Mucosa of stomach (tissue), 1 donor: ENCODE data around the gene TNK2.

ENCODE experiments used
- H3K27me3 ChIP-seq: one replicate; pipeline ENCODE4 v1.7.0; 2013; ENCODE audit warnings: mild to moderate bottlenecking, low read length; ENCODE audit not compliant: control insufficient read depth, insufficient read depth
- H3K36me3 ChIP-seq: one replicate; pipeline ENCODE4 v1.7.0; 2013; ENCODE audit warnings: low read length; ENCODE audit not compliant: control insufficient read depth, insufficient read depth
- H3K4me1 ChIP-seq: one replicate; pipeline ENCODE4 v1.7.0; 2013; ENCODE audit warnings: mild to moderate bottlenecking, low read length; ENCODE audit not compliant: control insufficient read depth, insufficient read depth
- H3K4me3 ChIP-seq: one replicate; pipeline ENCODE4 v1.7.0; 2013; ENCODE audit warnings: low read length
- H3K9ac ChIP-seq: one replicate; pipeline ENCODE4 v1.7.0; 2013; ENCODE audit warnings: mild to moderate bottlenecking, low read length, moderate library complexity
- H3K9me3 ChIP-seq: one replicate; pipeline ENCODE4 v1.7.0; 2013; ENCODE audit warnings: mild to moderate bottlenecking, low read length, moderate library complexity; ENCODE audit not compliant: control insufficient read depth
- donor health status: Pancreatic carcinoma.

Gene TNK2

GRCh38 chr3:195885036-195885891 is 23.1 kb downstream of the TNK2 start:
- Histone ChIP-seq H3K4me1 (peaks cover 16% of the 10 kb centered on the region), H3K27me3 (no peaks in the 10 kb centered on the region), H3K9ac (no peak overlapping the region), H3K4me3 (no peak overlapping the region), H3K9me3 (no peaks in the 10 kb centered on the region), H3K36me3 (no peaks in the 10 kb centered on the region)

DNA sequence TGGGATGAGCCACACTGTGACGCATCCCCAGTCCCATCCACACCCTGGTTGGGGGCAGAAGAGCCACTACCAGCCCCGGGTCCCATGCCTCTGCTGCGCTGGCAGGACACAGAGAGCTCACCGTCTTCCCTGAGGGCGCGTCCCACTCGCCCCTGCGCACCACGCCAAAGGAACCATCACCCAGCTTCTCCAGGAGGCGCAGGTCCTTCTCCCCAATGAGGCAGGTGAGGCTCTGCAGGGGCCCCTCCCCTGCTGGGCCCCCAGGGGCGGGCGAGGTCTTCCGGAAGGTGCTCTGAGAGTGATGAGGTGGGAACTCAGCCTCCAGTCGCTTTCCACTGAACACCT is 23.7 kb downstream of the TNK2 start:
- H3K9ac ChIP-seq = no peak overlapping the region
- no peaks in the 10 kb centered on the region for H3K36me3 ChIP-seq
- H3K9me3 ChIP-seq = no peaks in the 10 kb centered on the region
- H3K27me3 ChIP-seq = no peaks in the 10 kb centered on the region
- no peak overlapping the region for H3K4me3 ChIP-seq
- H3K4me1 ChIP-seq = peaks cover 16% of the 10 kb centered on the region

- Histone ChIP-seq H3K4me3 (no peak overlapping the region), H3K36me3 (no peaks in the 10 kb centered on the region), H3K9ac (no peak overlapping the region), H3K27me3 (no peaks in the 10 kb centered on the region), H3K9me3 (no peaks in the 10 kb centered on the region), H3K4me1 (peaks cover 20% of the 10 kb centered on the region)
Observed at GRCh38 chr3:195883801-195884200, 24.6 kb downstream of the TNK2 start.

DNA sequence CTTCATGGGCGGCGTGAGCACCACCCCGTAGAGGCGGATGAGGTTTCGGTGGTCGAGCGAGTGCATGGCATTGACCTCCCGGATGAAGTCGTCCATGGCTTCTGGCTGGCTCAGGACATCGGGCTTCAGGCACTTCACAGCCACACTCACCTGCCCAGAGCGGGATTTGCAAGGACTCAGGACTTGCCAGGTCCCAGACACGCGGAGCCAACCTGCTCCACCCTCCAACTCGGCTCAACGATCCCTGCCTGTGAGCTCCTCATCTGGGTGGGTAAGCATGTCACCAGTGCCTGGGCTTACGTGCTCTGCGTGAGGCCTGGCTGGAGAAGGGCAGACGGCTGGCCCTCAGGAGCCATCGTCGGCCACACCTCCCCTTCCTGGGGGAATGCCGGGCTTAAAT is 25.2 kb downstream of the TNK2 start:
- no peaks in the 10 kb centered on the region for H3K27me3 ChIP-seq
- no peaks in the 10 kb centered on the region for H3K9me3 ChIP-seq
- H3K4me1 ChIP-seq = peaks cover 27% of the 10 kb centered on the region
- H3K36me3 ChIP-seq = peaks cover 3% of the 10 kb centered on the region
- H3K4me3 ChIP-seq = no peak overlapping the region
- H3K9ac ChIP-seq = no peak overlapping the region

DNA sequence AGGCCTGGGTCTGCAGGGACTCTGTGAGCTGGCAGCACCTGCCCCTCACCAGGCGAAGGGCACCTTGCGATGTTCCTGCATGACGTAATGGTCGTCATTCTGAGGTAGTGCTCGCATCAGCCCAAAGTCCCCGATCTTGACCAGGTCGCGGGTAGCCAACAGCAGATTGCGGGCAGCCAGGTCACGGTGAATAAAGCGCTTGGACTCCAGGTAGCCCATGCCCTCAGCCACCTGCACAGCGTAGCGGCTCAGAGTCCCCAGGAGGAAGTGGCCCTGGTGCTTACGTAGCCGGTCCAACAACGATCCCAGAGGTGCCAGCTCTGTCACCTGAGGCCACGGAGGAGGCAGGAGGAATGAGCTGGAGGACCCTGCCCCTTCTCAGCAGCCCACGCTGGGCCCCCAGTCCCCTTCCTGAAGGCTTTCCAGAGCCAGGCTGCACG is 26.3 kb downstream of the TNK2 start:
- H3K27me3 ChIP-seq = no peaks in the 10 kb centered on the region
- H3K36me3 ChIP-seq = peaks cover 5% of the 10 kb centered on the region
- peaks cover 37% of the 10 kb centered on the region for H3K4me1 ChIP-seq
- no peak overlapping the region for H3K9ac ChIP-seq
- no peaks in the 10 kb centered on the region for H3K9me3 ChIP-seq
- H3K4me3 ChIP-seq = no peak overlapping the region

DNA sequence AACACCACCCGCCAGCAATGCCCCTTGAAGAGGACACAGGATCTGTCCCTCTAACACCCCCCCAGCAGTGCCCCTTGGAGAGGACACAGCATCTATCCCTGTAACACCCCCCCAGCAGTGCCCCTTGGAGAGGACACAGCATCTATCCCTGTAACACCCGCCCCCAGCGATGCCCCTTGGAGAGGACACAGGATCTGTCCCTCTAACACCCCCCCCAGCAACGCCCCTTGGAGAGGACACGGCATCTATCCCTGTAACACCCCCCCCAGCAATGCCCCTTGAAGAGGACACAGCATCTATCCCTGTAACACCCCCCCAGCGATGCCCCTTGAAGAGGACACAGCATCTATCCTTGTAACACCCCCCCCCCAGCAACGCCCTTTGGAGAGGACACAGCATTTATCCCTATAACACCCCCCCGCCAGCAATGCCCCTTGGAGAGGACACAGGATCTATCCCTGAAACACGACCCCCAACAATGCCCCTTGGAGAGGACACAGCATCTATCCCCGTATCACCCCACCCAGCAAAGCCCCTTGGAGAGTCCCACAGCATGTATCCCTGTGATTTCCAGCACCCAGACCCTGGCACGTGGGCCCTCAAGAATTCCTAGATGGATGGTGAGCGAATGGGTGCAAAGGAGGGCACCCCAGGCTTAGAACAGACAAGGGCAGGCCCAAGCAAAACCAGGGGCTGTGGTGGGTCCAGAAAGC is 26.9 kb downstream of the TNK2 start:
- H3K4me1 ChIP-seq = peaks cover 43% of the 10 kb centered on the region
- H3K9me3 ChIP-seq = no peaks in the 10 kb centered on the region
- H3K9ac ChIP-seq = no peak overlapping the region
- H3K27me3 ChIP-seq = no peaks in the 10 kb centered on the region
- no peak overlapping the region for H3K4me3 ChIP-seq
- peaks cover 5% of the 10 kb centered on the region for H3K36me3 ChIP-seq

- Histone ChIP-seq H3K9me3 (no peaks in the 10 kb centered on the region), H3K4me1 (peaks cover 44% of the 10 kb centered on the region), H3K9ac (no peak overlapping the region), H3K36me3 (peaks cover 5% of the 10 kb centered on the region), H3K4me3 (no peak overlapping the region), H3K27me3 (no peaks in the 10 kb centered on the region)
Observed at GRCh38 chr3:195880037-195880431, 28.3 kb downstream of the TNK2 start.

- no peaks in the 10 kb centered on the region for H3K9me3 ChIP-seq
- H3K36me3 ChIP-seq = peaks cover 5% of the 10 kb centered on the region
- peaks cover 39% of the 10 kb centered on the region for H3K4me1 ChIP-seq
- H3K9ac ChIP-seq = no peak overlapping the region
- no peak overlapping the region for H3K4me3 ChIP-seq
- H3K27me3 ChIP-seq = no peaks in the 10 kb centered on the region
Observed at GRCh38 chr3:195879416-195880036, 28.8 kb downstream of the TNK2 start.

GRCh38 chr3:195878424-195879274 is 29.7 kb downstream of the TNK2 start:
- no peak overlapping the region for H3K4me3 ChIP-seq
- no peaks in the 10 kb centered on the region for H3K9me3 ChIP-seq
- H3K27me3 ChIP-seq = no peaks in the 10 kb centered on the region
- H3K36me3 ChIP-seq = peaks cover 5% of the 10 kb centered on the region
- H3K9ac ChIP-seq = no peak overlapping the region
- H3K4me1 ChIP-seq = peaks cover 42% of the 10 kb centered on the region

GRCh38 chr3:195877767-195878423 is 30.5 kb downstream of the TNK2 start:
- Histone ChIP-seq H3K4me3 (peak overlapping the region; percentile 32), H3K9ac (peak overlapping the region; percentile 63), H3K4me1 (peaks cover 46% of the 10 kb centered on the region), H3K27me3 (no peaks in the 10 kb centered on the region), H3K36me3 (peaks cover 5% of the 10 kb centered on the region), H3K9me3 (no peaks in the 10 kb centered on the region)

DNA sequence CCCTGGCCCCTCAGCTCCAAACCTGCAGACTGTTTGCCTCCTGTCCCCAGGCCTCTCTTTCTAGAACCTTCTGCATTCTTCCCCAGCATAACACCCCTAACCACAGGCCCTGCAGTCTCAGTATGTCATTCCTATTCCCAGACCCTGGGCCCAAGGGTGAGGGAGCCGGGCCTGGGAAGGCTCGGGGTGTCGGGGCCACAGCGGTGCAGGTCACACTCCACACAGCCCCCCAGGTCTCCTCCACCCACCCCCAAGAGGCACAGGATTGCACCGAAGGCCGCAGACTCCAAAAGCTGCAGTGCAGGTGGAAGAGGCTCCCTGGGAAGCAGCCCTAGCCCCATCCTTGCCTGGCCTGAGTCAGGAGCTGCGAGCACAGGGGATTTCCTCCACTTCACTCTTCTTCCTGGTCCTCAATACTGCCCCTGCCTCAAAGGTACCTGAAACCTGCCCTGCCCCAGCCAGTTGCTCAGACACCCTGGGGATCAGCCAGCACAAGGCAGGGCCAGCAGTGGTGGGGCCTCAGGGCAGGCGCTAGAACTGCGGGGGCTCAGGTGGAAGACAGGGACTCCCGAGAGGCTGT is 31.1 kb downstream of the TNK2 start:
- H3K36me3 ChIP-seq = peaks cover 5% of the 10 kb centered on the region
- H3K4me3 ChIP-seq = peak overlapping the region; percentile 32
- H3K27me3 ChIP-seq = no peaks in the 10 kb centered on the region
- H3K9ac ChIP-seq = peak overlapping the region; percentile 63
- H3K4me1 ChIP-seq = peaks cover 52% of the 10 kb centered on the region
- no peaks in the 10 kb centered on the region for H3K9me3 ChIP-seq
